Endothelial cell of umbilical vein (primary cell): ENCODE results near the gene ZSWIM7. TPM values are rescaled to one million over a fixed set of nuclear protein-coding genes. Genes with fewer than 3 reads are reported as not detected.

Experiments
- BruUV-seq: library from RNA; stranded (reverse); fragments of 400-500 nt; replicated peaks from 2 replicates; lab custom pipeline; 2021; lab: Mats Ljungman, UMichigan
- CTCF ChIA-PET: fragments of 300-600, 350-600 bp; sonication (Branson Sonifier 250); formaldehyde crosslinking; loops from one replicate; lab custom pipeline; 2021; ENCODE audit warnings: antibody characterized with exemption, inconsistent platforms; lab: Charles Lee
- POLR2A ChIA-PET: fragments of 300-600, 350-600 bp; sonication (Branson Sonifier 250); formaldehyde crosslinking; loops from one replicate; lab custom pipeline; 2021; ENCODE audit warnings: antibody characterized with exemption, inconsistent platforms; lab: Charles Lee
- DNase-seq: peaks from one replicate; pipeline ENCODE4 v3.0.0-alpha.2; 2011; ENCODE audit warnings: low read depth, low spot score
- FAIRE-seq: peaks from 2 replicates; lab custom pipeline; 2011; peaks lifted over from hg19 to GRCh38; lab: Jason Lieb, UNC
- H2AFZ ChIP-seq: 2 replicates; pipeline ENCODE4 v1.6.0; 2012; ENCODE audit warnings: low read depth, low read length, control low read depth, inconsistent platforms
- H3K27ac ChIP-seq: 2 replicates; pipeline ENCODE4 v1.5.1; 2011; ENCODE audit warnings: low read depth, mild to moderate bottlenecking, control low read depth, low read length, moderate library complexity; ENCODE audit not compliant: insufficient read depth
- H3K27me3 ChIP-seq, 2 experiments: 2 replicates each; pipeline versions ENCODE4 v1.6.0 to v1.6.1; 2011; ENCODE audit warnings: low read length in 2 of 2, mixed read lengths in 1 of 2; ENCODE audit not compliant: control insufficient read depth in 2 of 2, insufficient read depth in 2 of 2
- H3K36me3 ChIP-seq, 2 experiments: 2 replicates in 1 of 2; 3 replicates in 1 of 2; pipeline ENCODE4 v1.5.1; 2011; ENCODE audit warnings: low read length in 2 of 2, mild to moderate bottlenecking in 1 of 2, moderate library complexity in 1 of 2; ENCODE audit not compliant: control insufficient read depth in 2 of 2, insufficient read depth in 2 of 2; ENCODE audit errors: extremely low read depth in 1 of 2
- H3K4me1 ChIP-seq: 3 replicates; pipeline ENCODE4 v1.5.1; 2011; ENCODE audit warnings: mild to moderate bottlenecking, low read length; ENCODE audit not compliant: control insufficient read depth, insufficient read depth; ENCODE audit errors: extremely low read depth
- H3K4me2 ChIP-seq: 2 replicates; pipeline ENCODE4 v1.6.1; 2011; ENCODE audit warnings: low read length, control low read depth, mixed read lengths; ENCODE audit not compliant: insufficient read depth
- H3K4me3 ChIP-seq, 3 experiments: fragments of 200-600 bp in 1 of 3; sonication (generic), shearing (Covaris generic) in 1 of 3; replicated peaks in 1 of 3; 2 replicates each; pipeline ENCODE4 v1.5.1; 2011 to 2016; ENCODE audit warnings: control low read depth in 3 of 3, low read length in 3 of 3, mild to moderate bottlenecking in 2 of 3, inconsistent platforms in 1 of 3, low read depth in 1 of 3, moderate library complexity in 1 of 3; ENCODE audit not compliant: insufficient read depth in 1 of 3
- H3K79me2 ChIP-seq: 2 replicates; pipeline ENCODE4 v1.6.0; 2012; ENCODE audit warnings: low read length, inconsistent platforms; ENCODE audit not compliant: control insufficient read depth, insufficient read depth
- H3K9ac ChIP-seq: replicated peaks from 2 replicates; pipeline ENCODE3; 2011; ENCODE audit warnings: low read length, control low read depth; ENCODE audit not compliant: insufficient read depth; ENCODE audit errors: extremely low read depth
- H3K9me1 ChIP-seq: replicated peaks from 3 replicates; pipeline ENCODE4 v1.6.0; 2011; ENCODE audit warnings: mild to moderate bottlenecking, low read length; ENCODE audit not compliant: control insufficient read depth, insufficient read depth; ENCODE audit errors: extremely low read depth
- H3K9me3 ChIP-seq: replicated peaks from 2 replicates; pipeline ENCODE4 v1.5.1; 2012; ENCODE audit warnings: low read length, inconsistent platforms; ENCODE audit not compliant: control insufficient read depth, insufficient read depth
- H4K20me1 ChIP-seq: replicated peaks from 2 replicates; pipeline ENCODE3; 2011; ENCODE audit warnings: mild to moderate bottlenecking, low read length; ENCODE audit not compliant: control insufficient read depth, insufficient read depth; ENCODE audit errors: extremely low read depth
- FOS ChIP-seq: IDR thresholded peaks from 2 replicates; pipeline ENCODE4 v1.6.1; 2011; ENCODE audit warnings: mild to moderate bottlenecking, low read length, moderate library complexity, borderline replicate concordance; ENCODE audit not compliant: insufficient read depth
- GATA2 ChIP-seq: IDR thresholded peaks from 2 replicates; pipeline ENCODE4 v1.7.0; 2011; ENCODE audit warnings: low read depth, mild to moderate bottlenecking, moderate library complexity, mixed read lengths, low read length; ENCODE audit not compliant: insufficient read length, insufficient read depth
- JUN ChIP-seq: IDR thresholded peaks from 2 replicates; pipeline ENCODE4 v1.6.1; 2011; ENCODE audit warnings: borderline replicate concordance, low read depth; ENCODE audit not compliant: insufficient read length, insufficient read depth
- MAX ChIP-seq: IDR thresholded peaks from 2 replicates; pipeline ENCODE4 v1.6.1; 2011; ENCODE audit not compliant: insufficient read depth, insufficient read length
- MYC ChIP-seq: IDR thresholded peaks from one replicate; pipeline ENCODE4 v1.6.1; 2011; ENCODE audit warnings: mild to moderate bottlenecking, low read depth, low read length
- POLR2AphosphoS5 ChIP-seq: IDR thresholded peaks from 2 replicates; pipeline ENCODE4 v1.6.1; 2012; ENCODE audit warnings: low read depth, mild to moderate bottlenecking, control low read depth, low read length, moderate library complexity; ENCODE audit not compliant: insufficient read depth
- dilution Hi-C: fragments of 300-500 bp; cut with MboI; formaldehyde crosslinking; loops from one replicate; pipeline ENCODE4 v1.15.0; 2019; ENCODE audit warnings: low sequenced_read_pairs; ENCODE audit not compliant: extremely low pct_ligation_motif_present
- intact Hi-C: fragments of 100-400 bp; cut with micrococcal nuclease; formaldehyde crosslinking; loops from one replicate; pipeline ENCODE4 v1.10.0; 2022
- polyA plus RNA-seq, 4 experiments: library from polyadenylated mRNA; depleted of rRNA in 3 of 4; stranded (reverse) in 3 of 4; unstranded in 1 of 4; fragments of >200 nt; gene quantifications; 2 replicates each; pipeline versions ENCODE4 v1.2.1 to v1.2.3, GENCODE V29; 2011 to 2012; ENCODE audit warnings: missing spikeins in 1 of 4
- total RNA-seq: library from RNA; stranded (reverse); gene quantifications from 2 replicates; pipeline ENCODE4 v1.2.3, GENCODE V29; 2021

The ZSWIM7 gene
- total and polyA plus RNA-seq, 2 donors (not counting 3 experiments of a cell fraction or from before 2014, with no cell fraction given) = 18.0 to 33.8 TPM

- H3K79me2 ChIP-seq = peaks cover 40% of the 10 kb centered on the region
- H3K9me1 ChIP-seq = no peaks in the 10 kb centered on the region
- dilution Hi-C loops = no loop called here
- no TSS peak for BruUV-seq
- FAIRE-seq (no peak), DNase-seq (no peak)
- no peak overlapping the region for H3K4me3 ChIP-seq
- intact Hi-C loops = loop anchor here (2.0 kb wide), 1 partner anchor 23 kb away; the partner anchor contains the start of gene ADORA2B
- H3K4me2 ChIP-seq = no peak overlapping the region
- no peaks in the 10 kb centered on the region for H3K9me3 ChIP-seq
- TF ChIP-seq MAX (no peak), POLR2AphosphoS5 (no peak), GATA2 (no peak), FOS (no peak), JUN (no peak)
- POLR2A ChIA-PET = no interaction called here
- no peaks in the 10 kb centered on the region for H4K20me1 ChIP-seq
- no peaks in the 10 kb centered on the region for H3K27me3 ChIP-seq
- H3K4me1 ChIP-seq = peaks cover 31% of the 10 kb centered on the region
- CTCF ChIA-PET = interaction anchor here (1.3 kb wide), 1 partner anchor 24 kb away, joined by 5 read pairs; the partner anchor contains the start of gene ADORA2B
- no peak overlapping the region for H2AFZ ChIP-seq
- H3K36me3 ChIP-seq = no peaks in the 10 kb centered on the region
- no peak overlapping the region for H3K27ac ChIP-seq
- H3K9ac ChIP-seq = no peak overlapping the region
These were observed 31.7 kb downstream of the ZSWIM7 start for GRCh38 chr17:15967706-15968399.

- intact Hi-C loops (loop anchor here (2.0 kb wide), 1 partner anchor 22 kb away; the partner anchor contains the start of gene ADORA2B), dilution Hi-C loops (no loop called here)
- no peaks in the 10 kb centered on the region for H3K36me3 ChIP-seq
- peaks cover 31% of the 10 kb centered on the region for H3K4me1 ChIP-seq
- peak overlapping the region; percentile 52 for H3K9ac ChIP-seq
- peak overlapping the region; percentile 50 for H3K4me2 ChIP-seq
- H3K27ac ChIP-seq = peak overlapping the region; percentile 73
- CTCF ChIA-PET = interaction anchor here (1.2 to 2.6 kb wide), 3 partner anchors 13 to 21 kb away, joined by 4 to 22 read pairs (median 5); partner anchors contain the start of gene ADORA2B
- H3K9me3 ChIP-seq = no peaks in the 10 kb centered on the region
- POLR2A ChIA-PET = no interaction called here
- FAIRE-seq (peak; percentile 82), DNase-seq (no peak)
- peaks cover 38% of the 10 kb centered on the region for H3K79me2 ChIP-seq
- TF ChIP-seq JUN = no peak
- TF ChIP-seq MYC = no peak
- TF ChIP-seq MAX = no peak
- no peak for TF ChIP-seq FOS
- peak; percentile 28 for TF ChIP-seq POLR2AphosphoS5
- peak overlapping the region; percentile 71 for H2AFZ ChIP-seq
- no peaks in the 10 kb centered on the region for H3K27me3 ChIP-seq
- no peaks in the 10 kb centered on the region for H3K9me1 ChIP-seq
- no peak overlapping the region for H3K4me3 ChIP-seq
- BruUV-seq = no TSS peak
- H4K20me1 ChIP-seq = no peaks in the 10 kb centered on the region
These were observed 32.6 kb downstream of the ZSWIM7 start for GRCh38 chr17:15966879-15967248.
